OCI-LY3 (cell line): Measurements from ENCODE around the gene ZDHHC17.

Source experiments
- H2AFZ ChIP-seq: fragments of 200-600, 300-600 bp; shearing (Covaris generic); 2 replicates; pipeline ENCODE4 v1.6.0; 2014; ENCODE audit warnings: antibody characterized with exemption, low read depth, low read length
- H3K27ac ChIP-seq: fragments of 200-600, 300-600 bp; sonication (generic); 2 replicates; pipeline ENCODE4 v1.5.1; 2014; ENCODE audit warnings: mild to moderate bottlenecking, low read length, moderate library complexity, mixed read lengths
- H3K27me3 ChIP-seq: fragments of 200-600, 300-600 bp; sonication (generic); 2 replicates; pipeline ENCODE4 v1.6.1; 2014; ENCODE audit warnings: low read depth, low read length, mixed read lengths
- H3K36me3 ChIP-seq: fragments of 200-600, 300-600 bp; sonication (generic); replicated peaks from 2 replicates; pipeline ENCODE3; 2014; ENCODE audit warnings: low read depth, low read length, mixed read lengths
- H3K4me1 ChIP-seq: fragments of 300-600, 200-600 bp; sonication (generic); 2 replicates; pipeline ENCODE4 v1.6.1; 2014; ENCODE audit warnings: low read length, mixed read lengths
- H3K4me2 ChIP-seq: fragments of 200-600, 300-600 bp; sonication (generic); 2 replicates; pipeline ENCODE4 v1.6.1; 2014; ENCODE audit warnings: low read length, mixed read lengths
- H3K4me3 ChIP-seq: fragments of 300-600, 200-600 bp; sonication (generic); 2 replicates; pipeline ENCODE4 v1.5.1; 2014; ENCODE audit warnings: antibody characterized with exemption, mild to moderate bottlenecking, low read length, moderate library complexity
- H3K79me2 ChIP-seq: fragments of 300-600, 200-600 bp; shearing (Covaris generic); 2 replicates; pipeline ENCODE4 v1.6.1; 2014; ENCODE audit warnings: mild to moderate bottlenecking, low read length, mixed read lengths
- H3K9ac ChIP-seq: fragments of 300-600, 200-600 bp; shearing (Covaris generic); 2 replicates; pipeline ENCODE4 v1.6.0; 2014; ENCODE audit warnings: mild to moderate bottlenecking, low read length, moderate library complexity
- H3K9me3 ChIP-seq: fragments of 200-600, 300-600 bp; shearing (Covaris generic); 2 replicates; pipeline ENCODE4 v1.6.1; 2014; ENCODE audit warnings: low read length, mixed read lengths; ENCODE audit not compliant: insufficient read depth
- H4K20me1 ChIP-seq: fragments of 200-600, 300-600 bp; sonication (generic); 2 replicates; pipeline ENCODE4 v1.6.1; 2016; ENCODE audit warnings: low read length, mixed read lengths; ENCODE audit not compliant: insufficient read depth
- EZH2phosphoT487 ChIP-seq: fragments of 200-600 bp; shearing (Covaris generic); IDR thresholded peaks from 2 replicates; pipeline ENCODE4 v1.6.1; 2018; ENCODE audit warnings: antibody characterized with exemption, mixed run types, low read depth
- TF ChIP-seq, protein P1 (sequence below): fragments of 200-600, 300-600 bp; sonication (generic); IDR thresholded peaks from 2 replicates; pipeline ENCODE4 v1.5.1; 2014; ENCODE audit warnings: antibody characterized with exemption, low read length, low read depth

The ZDHHC17 gene

DNA sequence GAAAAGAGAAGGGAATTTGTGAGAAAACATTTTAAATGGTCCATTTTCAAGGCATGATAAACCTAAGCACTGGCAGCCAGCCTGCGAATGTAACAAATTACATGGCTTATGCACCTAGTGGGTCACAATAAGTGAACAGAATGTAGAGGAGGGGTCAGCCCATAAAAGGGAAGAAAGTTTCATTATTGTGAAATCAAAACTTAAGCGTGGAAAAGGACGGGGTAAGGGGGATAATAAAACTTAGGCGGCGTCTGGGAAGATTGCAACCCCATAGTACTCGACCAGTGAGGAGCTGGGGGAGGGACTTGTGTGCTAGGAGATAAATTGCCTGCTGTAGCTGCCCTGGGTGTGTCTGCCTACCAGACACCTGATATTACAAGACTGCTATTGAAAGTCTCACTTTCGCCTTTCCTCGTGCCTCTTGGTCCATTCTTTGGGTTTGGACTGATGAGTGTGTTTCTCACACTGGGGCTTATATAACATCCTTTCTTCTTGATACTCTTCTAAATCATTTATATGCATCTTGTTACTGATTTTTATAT is 40.6 kb downstream of the ZDHHC17 start:
- no peak overlapping the region for H2AFZ ChIP-seq
- H3K9ac ChIP-seq: no peak overlapping the region
- no peaks in the 10 kb centered on the region for H3K4me1 ChIP-seq
- TF ChIP-seq, protein P1, sequence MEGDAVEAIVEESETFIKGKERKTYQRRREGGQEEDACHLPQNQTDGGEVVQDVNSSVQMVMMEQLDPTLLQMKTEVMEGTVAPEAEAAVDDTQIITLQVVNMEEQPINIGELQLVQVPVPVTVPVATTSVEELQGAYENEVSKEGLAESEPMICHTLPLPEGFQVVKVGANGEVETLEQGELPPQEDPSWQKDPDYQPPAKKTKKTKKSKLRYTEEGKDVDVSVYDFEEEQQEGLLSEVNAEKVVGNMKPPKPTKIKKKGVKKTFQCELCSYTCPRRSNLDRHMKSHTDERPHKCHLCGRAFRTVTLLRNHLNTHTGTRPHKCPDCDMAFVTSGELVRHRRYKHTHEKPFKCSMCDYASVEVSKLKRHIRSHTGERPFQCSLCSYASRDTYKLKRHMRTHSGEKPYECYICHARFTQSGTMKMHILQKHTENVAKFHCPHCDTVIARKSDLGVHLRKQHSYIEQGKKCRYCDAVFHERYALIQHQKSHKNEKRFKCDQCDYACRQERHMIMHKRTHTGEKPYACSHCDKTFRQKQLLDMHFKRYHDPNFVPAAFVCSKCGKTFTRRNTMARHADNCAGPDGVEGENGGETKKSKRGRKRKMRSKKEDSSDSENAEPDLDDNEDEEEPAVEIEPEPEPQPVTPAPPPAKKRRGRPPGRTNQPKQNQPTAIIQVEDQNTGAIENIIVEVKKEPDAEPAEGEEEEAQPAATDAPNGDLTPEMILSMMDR: no peak
- TF ChIP-seq EZH2phosphoT487: no peak
- H3K4me2 ChIP-seq: no peak overlapping the region
- H3K36me3 ChIP-seq: peaks cover 31% of the 10 kb centered on the region
- H3K27me3 ChIP-seq: no peaks in the 10 kb centered on the region
- no peaks in the 10 kb centered on the region; the same call in 1 of the 2 replicates for H3K79me2 ChIP-seq
- no peak overlapping the region for H3K27ac ChIP-seq
- peaks cover 3% of the 10 kb centered on the region; the same call in 1 of the 2 replicates for H3K9me3 ChIP-seq
- H3K4me3 ChIP-seq: no peak overlapping the region
- no peaks in the 10 kb centered on the region for H4K20me1 ChIP-seq

DNA sequence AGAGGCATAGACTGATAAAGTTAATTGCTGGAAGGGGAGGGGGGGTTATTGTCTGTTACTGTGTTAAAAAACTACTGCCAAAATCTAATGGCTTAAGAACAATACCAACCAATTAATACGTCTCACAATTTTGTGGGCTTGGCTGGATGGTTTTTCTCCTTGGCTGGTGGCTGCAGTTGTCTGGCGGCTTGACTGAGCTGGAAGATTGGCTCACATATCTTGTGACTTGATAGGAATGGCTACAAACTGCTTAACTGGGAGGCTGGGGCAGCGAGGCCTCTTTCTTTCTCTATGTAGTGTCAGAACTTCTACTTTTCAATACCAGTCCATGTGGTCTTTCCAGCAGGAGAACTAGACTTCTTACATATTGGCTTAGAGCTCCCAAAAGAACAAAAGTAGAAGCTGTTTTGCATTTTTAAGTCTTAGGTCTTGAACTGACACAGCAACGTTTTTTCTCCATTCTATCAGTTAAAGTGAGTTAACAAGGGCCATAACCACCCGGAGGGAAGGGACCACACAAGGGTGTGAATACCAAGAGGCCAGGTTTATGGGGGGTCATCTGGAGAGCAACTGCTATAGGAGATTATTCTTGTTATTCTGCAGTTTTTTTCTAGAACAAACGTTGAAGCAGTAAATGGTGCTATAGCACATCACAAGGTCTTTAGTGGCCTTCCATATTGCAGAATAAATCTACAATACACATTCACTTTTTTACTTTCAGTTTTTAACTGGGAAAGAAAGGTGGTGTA is 46.9 kb downstream of the ZDHHC17 start:
- H3K4me3 ChIP-seq: no peak overlapping the region
- no peaks in the 10 kb centered on the region for H3K27me3 ChIP-seq
- no peak overlapping the region for H2AFZ ChIP-seq
- no peaks in the 10 kb centered on the region for H3K9me3 ChIP-seq
- H3K36me3 ChIP-seq: peaks cover 14% of the 10 kb centered on the region
- H3K4me2 ChIP-seq: no peak overlapping the region
- no peaks in the 10 kb centered on the region for H4K20me1 ChIP-seq
- H3K79me2 ChIP-seq: no peaks in the 10 kb centered on the region
- H3K4me1 ChIP-seq: no peaks in the 10 kb centered on the region
- H3K9ac ChIP-seq: no peak overlapping the region
- H3K27ac ChIP-seq: no peak overlapping the region
- TF ChIP-seq, protein P1: no peak
- no peak for TF ChIP-seq EZH2phosphoT487

DNA sequence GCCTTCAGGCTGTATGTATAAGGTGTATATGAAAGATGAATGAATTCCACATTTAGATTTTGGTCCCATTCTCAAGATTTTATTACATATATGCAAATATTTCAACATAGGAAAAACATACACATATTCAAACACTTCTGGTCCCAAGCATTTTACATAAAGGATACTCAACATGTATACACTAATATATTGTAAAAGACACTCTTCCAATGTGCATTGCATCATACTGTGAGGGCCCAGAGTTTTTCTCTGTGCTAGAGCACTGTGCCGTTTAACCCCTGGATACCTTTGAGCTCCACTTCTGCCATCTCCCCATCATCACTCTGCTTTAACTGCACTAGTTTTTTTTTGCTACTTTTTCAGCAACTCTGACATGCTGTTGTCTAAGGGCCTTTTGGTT is 48.1 kb downstream of the ZDHHC17 start:
- H3K9ac ChIP-seq: no peak overlapping the region
- H3K27me3 ChIP-seq: no peaks in the 10 kb centered on the region
- peaks cover 10% of the 10 kb centered on the region for H3K36me3 ChIP-seq
- H3K4me3 ChIP-seq: no peak overlapping the region
- H4K20me1 ChIP-seq: no peaks in the 10 kb centered on the region
- H3K79me2 ChIP-seq: no peaks in the 10 kb centered on the region
- H3K4me1 ChIP-seq: no peaks in the 10 kb centered on the region
- no peak overlapping the region for H3K4me2 ChIP-seq
- no peaks in the 10 kb centered on the region for H3K9me3 ChIP-seq
- TF ChIP-seq, protein P1: no peak
- TF ChIP-seq EZH2phosphoT487: no peak
- no peak overlapping the region for H2AFZ ChIP-seq
- H3K27ac ChIP-seq: no peak overlapping the region

DNA sequence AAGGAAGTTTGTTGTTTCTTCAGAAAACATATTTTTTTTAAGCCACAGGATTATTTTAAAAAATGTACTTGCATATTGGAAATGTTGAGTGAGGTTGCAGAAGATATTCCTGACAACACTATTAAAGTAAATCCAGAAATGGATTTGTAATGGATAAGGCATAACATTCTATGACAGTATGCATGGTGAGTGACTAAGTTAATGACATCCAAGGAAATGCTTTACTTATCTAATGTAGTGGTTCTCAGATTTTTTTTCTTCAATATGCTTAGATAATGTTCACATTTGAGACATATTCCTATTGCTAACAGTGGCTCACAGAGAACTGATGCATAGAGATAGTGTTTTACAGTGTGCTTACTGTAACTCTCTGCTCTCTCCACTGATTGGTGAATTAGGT is 49.4 kb downstream of the ZDHHC17 start:
- Histone ChIP-seq H3K4me1 (no peaks in the 10 kb centered on the region), H3K27ac (no peak overlapping the region), H3K9ac (no peak overlapping the region), H3K4me2 (no peak overlapping the region), H3K36me3 (peaks cover 10% of the 10 kb centered on the region), H3K9me3 (no peaks in the 10 kb centered on the region), H4K20me1 (no peaks in the 10 kb centered on the region), H3K27me3 (no peaks in the 10 kb centered on the region), H3K79me2 (no peaks in the 10 kb centered on the region), H3K4me3 (no peak overlapping the region), H2AFZ (no peak overlapping the region)
- no peak for TF ChIP-seq EZH2phosphoT487
- TF ChIP-seq, protein P1: no peak
